Loucy (cell line): ENCODE measurements around the gene SNX24.

ENCODE experiments used
- CTCF ChIP-seq: fragments of 200-600 bp; sonication (generic); conservative IDR thresholded peaks from 2 replicates; pipeline ENCODE4 v1.5.1; 2014; ENCODE audit warnings: mild to moderate bottlenecking, antibody characterized with exemption, low read length
- EZH2phosphoT487 ChIP-seq: fragments of 200-600 bp; IDR thresholded peaks from 2 replicates; pipeline ENCODE4 v1.6.1; 2018; ENCODE audit warnings: antibody characterized with exemption, mild to moderate bottlenecking, moderate library complexity, borderline replicate concordance

GRCh38 chr5:122844910-122845228 is 544 bp upstream of the SNX24 start:
- TF ChIP-seq CTCF (no peak), EZH2phosphoT487 (no peak)
